ENCODE results near the gene C11orf65.
"Not testable (repeated sequence)": the region's sequence is repeated elsewhere in the genome, so short reads cannot be mapped to it uniquely, and the experiment has no call there.

DNA sequence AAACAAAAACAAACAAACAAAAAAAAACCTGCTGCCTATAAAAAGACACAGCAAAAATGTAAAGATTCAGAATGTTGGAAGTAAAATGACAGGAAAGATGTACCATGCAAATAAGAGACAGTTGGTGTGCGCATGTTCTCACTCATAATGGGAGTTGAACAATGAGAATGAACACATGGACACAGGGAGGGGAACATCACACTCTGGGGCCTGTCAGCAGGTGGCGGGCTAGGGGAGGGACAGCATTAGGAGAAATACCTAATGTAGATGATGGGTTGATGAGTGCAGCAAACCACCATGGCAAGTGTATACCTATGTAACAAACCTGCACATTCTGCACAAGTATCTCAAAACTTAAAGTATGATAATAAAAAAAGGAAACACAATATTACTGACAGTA lies 49.8 kb downstream of the C11orf65 start:
- TF ChIP-seq, protein P1, sequence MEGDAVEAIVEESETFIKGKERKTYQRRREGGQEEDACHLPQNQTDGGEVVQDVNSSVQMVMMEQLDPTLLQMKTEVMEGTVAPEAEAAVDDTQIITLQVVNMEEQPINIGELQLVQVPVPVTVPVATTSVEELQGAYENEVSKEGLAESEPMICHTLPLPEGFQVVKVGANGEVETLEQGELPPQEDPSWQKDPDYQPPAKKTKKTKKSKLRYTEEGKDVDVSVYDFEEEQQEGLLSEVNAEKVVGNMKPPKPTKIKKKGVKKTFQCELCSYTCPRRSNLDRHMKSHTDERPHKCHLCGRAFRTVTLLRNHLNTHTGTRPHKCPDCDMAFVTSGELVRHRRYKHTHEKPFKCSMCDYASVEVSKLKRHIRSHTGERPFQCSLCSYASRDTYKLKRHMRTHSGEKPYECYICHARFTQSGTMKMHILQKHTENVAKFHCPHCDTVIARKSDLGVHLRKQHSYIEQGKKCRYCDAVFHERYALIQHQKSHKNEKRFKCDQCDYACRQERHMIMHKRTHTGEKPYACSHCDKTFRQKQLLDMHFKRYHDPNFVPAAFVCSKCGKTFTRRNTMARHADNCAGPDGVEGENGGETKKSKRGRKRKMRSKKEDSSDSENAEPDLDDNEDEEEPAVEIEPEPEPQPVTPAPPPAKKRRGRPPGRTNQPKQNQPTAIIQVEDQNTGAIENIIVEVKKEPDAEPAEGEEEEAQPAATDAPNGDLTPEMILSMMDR (IDR thresholded peaks at IDR 0.05), result not testable (repeated sequence)
- TF ChIP-seq POLR2A (IDR thresholded peaks at IDR 0.05), result not testable (repeated sequence)
